NCI-H748 treated with DMSO at 0.1 percent for 48 hours (cell line): ENCODE data around the gene CWF19L2.
"Not testable (repeated sequence)": the region's sequence is repeated elsewhere in the genome, so short reads cannot be mapped to it uniquely, and the experiment has no call there.

Source experiments
- DNase-seq: peaks from one replicate; lab custom pipeline; 2025; lab: John Stamatoyannopoulos, UW

CWF19L2 gene

DNA sequence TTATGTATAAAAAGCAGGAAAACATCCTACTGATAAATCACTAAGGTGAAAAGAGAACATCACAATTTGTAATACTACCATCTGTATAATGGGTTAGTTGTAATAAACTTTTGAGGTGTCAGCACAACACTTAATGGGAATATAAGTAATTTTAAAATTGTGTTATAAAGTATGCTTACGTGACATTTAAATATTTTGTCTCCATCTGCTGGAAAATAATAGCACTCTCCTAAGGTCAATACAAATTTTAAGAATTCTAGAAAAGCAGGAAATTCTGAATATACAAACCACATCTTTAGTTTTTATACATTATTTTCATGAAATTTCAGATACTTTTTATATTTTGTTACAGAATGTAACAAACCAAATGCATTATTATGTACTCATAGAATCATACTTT, 19.5 kb downstream of the CWF19L2 start:
- no peak for DNase-seq

DNA sequence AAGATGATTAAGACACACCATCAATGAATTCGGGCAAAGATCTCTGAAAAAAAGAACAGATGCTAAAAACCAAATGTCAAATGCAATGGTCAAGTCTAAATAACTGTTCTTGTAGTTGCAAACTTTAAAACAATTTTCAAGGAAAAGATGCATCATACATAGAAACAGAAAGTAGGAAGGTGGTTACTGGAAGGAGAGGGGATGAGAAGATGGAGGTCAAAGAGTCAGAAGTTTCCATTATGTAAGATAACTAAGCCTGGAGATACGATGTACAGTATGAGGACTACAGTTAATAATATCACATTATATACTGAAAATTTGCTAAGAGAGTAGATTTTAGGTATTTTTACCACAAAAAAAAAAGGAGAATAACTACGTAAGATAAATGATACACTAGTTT, 27.1 kb downstream of the CWF19L2 start:
- no peak for DNase-seq

DNA sequence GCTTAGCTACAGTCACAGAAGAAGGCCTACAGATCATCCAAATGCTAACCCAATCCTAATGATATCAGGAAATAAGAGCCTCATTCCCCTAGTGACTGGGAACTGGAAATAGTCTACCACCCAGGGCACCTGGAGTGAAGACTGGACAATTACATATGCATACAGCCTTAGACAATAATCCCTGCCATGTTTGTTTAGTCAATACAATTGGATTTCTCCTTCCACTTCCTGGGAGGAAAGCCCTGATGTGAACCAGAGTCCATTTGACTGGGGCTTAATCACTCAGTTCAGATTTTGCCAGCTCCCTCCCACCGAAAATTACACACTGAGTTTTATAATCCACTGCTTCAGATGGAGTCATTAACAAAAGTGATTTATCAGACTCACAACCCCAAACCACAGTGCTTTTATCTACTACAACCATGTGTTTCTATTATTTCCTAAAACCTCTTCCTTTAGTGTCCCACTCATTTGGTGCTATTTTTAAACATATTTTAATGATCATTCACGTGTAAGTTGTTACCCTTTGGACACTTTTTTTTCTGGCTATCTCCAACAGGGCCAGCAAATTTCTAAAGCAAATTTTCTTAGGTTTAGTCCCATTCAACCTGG, 29.9 kb downstream of the CWF19L2 start:
- no peak for DNase-seq

DNA sequence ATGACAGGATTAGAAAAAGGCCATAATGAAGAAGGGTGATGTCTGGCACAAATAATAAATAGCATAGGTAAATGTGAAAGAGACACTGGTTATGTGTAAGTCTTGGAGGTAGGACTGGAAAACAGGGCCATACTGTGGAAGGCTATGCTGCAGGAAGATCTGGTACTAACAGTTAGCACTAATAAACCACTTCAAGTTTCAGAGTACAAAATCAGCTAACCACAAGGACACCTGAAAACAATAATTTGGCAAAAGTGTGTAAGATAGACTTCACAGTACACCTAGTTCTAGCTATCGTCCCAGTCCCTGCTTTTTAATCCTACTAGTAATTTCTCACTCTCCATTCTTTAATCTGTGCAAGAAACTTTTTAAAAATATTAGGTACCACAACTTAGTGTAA, 44.3 kb downstream of the CWF19L2 start:
- no peak for DNase-seq

DNA sequence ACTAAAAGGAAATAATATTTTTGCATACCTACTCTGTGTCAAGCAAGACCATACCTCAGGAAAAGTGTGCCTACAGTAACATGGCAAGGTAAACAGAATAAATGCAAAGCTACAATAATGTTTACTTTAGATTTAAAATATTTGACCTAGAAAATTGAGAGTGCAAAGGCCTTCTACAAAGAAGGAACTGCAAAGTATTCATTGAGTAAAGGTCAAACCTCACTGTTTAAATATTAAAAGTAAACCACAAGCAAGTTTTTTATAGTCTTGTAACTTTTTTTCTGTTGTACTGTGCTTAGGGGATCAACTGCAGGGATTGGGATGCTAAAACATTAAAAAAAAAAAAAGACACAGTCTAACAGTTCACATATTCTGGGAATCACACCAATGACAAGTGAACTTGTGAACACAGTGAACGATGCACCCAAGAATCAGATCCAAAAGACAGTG, 48.8 kb downstream of the CWF19L2 start:
- DNase-seq: no peak

DNA sequence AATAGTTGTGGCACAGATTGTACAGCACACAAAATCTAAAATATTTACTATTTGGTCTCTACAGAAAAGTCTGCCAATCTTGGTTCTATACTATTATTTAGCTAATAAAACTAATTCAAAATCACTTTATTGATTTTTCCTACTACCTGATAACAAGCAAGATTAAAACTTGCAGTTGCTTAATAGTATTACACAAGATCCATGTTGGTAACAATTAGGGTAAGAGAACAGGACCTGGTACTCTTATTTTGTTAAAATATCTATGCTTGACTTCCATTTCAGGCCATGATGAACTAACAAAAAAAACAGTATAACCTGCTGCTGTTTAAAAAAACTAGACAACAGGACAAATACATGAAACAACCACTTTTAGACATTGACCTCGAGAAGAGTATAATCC, 52.4 kb downstream of the CWF19L2 start:
- no peak for DNase-seq

DNA sequence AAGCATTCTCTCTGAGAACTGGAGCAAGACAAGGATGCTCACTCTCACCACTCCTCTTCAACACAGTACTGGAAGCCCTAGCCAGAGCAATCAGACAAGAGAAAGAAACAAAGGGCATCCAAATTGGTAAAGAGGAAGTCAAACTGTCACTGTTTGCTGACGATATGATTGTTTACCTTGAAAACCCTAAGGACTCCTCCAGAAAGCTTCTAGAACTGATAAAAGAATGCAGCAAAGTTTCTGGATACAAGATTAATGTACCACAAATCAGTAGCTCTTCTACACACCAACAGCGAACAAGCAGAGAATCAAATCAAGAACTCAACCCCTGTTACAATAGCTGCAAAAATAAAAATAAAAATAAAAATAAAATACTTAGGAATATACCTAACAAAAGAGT, 56.5 kb downstream of the CWF19L2 start:
- DNase-seq: not testable (repeated sequence)

DNA sequence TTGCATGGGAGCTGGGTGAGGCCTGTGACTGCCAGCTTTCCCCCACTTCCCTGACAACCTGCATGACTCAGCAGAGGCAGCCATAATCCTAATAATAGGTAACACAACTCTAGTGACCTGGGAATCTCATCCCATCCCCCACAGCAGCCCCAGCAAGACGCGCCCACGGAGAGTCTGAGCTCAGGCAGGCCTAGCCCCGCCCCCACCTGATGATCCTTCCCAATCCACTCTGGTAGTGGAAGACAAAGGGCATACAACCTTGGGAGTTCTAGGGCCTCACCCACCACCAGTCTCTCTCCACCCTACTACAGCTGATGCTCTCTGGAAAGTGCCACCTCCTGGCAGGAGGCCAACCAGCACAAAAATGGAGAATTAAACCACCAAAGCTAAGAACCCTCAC, 60.3 kb downstream of the CWF19L2 start:
- no peak for DNase-seq

DNA sequence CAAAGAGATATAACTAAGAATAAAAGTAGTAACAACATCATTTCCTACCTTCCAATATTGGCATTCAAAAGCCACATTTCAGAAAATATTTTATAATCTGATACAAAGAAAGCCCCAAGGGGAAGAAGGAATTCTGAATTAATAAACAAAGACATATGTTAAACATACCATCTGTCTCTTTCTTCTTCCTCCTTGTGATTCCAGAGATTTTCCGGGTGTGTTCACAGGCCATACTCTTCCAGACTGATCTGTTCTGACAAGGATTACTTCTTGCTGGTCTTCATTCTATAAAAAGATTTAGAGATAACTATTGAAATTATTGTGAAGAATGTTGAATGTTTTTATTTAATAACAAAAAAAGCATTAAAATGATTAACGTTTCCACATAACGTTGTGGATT, 65.0 kb downstream of the CWF19L2 start:
- DNase-seq: no peak

DNA sequence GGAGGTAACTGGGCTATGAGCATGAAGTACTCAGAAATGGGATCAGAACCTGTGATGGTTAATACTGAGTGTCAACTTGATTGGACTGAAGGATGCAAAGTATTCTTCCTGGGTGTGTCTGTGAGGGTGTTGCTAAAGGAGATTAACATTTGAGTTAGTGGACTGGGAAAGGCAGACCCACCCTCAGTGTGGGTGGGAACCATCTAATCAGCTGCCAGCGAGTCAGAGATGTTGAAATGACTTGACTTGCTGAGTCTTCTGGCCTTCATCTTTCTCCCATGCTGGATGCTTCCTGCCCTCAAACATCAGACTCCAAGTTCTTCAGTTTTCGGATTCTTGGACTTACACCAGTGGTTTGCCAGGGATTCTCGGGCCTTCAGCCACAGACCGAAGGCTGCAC, 66.9 kb downstream of the CWF19L2 start:
- DNase-seq: not testable (repeated sequence)

DNA sequence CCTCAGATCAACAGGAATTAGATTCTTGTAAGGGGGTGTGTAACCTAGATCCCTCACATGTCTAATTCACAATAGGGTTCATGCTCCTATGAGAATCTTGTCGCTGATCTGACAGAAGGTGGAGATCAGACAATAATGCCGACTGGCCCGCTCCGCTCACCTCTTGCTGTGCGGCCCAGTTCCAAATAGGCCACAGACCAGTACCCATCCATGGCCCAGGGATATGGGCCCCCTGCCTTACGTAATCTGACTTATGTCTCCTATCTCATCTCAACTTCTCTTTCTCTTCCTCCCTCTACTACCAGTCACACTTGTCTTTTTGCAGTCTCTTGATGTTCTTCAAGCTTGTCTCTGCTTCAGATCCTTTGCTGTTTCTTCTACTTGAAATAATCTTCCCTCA, 70.0 kb downstream of the CWF19L2 start:
- no peak for DNase-seq

DNA sequence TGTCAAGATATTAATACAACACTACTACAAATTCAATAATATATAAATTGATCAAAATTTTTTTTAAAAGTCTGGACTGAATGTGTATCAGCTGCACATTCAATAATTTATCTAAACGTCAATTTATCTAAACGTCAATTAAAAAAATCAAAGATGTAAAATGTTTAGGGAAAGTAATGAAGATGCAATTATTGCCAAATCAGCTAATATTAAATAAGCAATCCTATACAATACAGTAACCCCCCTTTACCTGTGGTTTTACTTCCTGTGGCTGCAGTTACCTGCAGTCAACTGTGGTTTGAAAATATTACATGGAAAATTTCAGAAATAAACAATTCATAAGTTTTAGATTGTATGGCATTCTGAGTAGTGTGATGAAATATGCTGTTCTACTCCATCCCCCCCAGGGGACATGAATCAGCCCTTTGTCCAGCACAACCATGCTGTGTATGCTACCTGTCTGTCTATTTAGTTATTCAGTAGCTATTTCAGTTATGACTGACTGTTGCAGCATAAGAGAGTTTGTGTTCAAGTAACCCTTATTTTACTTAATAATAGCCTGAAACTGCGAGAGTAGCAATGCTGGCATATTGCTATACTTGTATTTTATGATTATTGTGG, 72.2 kb downstream of the CWF19L2 start:
- DNase-seq: no peak

DNA sequence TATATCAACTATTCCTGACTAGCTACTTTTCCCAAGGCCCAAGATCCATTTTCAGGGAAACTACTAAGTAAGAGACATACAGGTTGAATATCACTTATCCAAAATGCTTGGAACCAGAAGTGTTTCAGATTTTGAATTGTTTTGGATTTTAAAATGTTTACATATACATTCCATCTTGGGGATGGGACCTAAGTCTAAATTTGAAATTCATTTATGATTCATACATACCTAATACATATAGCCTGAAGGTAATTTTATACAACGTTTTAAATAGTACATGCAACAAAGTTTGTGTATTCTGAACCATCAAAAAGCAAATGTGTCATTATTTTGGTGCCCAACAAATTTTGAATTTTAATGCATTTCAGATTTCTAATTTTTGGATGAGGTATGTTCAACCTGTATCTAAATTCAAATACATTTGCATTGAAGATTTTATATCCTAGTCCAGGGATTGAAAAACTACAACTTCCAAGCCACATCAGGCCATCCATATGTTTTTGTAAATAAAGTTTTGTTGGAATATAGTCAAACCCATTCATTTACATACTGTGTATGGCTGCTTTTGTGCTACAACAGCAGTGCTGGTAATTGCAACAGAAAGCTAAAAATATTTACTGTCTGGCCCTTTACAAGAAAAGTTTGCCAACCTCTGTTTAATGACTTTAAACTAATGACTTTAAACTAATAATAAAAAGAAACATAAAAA, 73.3 kb downstream of the CWF19L2 start:
- DNase-seq: no peak

DNA sequence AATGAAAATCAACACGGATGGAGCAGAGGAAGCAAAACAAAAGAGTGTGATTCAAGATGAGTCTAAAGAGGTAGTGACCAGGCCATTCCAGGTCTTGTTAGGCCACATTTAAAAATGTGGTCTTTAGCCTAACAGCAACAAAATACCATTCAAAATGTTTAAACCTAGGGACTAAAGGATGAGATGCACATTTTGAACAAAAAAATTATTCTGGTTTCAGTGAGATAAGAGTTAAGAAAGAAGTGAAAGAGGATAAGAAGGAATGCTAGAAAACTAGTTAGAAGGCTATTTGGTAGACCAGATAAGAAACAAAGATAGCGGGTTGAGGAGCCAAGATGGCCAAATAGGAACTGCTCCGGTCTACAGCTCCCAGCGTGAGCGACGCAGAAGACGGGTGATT, 85.2 kb downstream of the CWF19L2 start:
- DNase-seq: no peak

DNA sequence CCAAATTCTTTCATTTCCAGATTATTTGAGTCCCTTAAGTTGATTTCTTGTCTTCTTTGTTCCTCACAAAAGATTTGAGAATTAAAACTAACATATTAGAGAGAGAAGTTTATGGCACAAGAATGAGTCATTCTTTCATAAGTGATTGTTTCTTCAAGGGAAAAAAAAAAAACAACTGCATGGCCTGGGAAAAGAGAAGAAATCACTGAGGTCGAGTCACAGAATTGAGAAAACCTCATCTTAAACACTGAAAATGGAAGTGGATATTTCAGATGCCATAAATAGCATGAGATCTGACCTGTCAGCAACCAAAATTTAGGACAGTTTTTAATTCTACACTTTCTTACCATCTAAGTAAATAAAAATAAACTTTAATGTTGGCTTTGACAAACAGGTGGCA, 87.2 kb downstream of the CWF19L2 start:
- DNase-seq: no peak

DNA sequence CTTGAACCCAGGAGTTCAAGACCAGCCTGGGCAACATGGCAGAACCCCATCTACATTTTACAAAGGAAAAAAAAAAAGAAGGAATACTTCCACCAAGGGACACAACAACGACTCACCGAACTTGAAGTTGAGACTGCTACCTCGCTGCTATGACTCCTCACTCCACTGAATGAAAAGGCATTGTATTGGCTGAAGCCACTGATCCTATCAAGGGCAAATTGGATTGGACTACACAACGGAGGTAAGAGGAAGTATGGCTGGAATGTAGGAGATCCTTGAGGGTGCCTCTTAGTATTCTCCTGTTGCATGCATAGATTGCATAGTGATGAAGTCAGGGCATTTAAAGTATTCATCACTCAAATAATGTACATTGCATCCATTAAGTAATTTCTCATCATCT, 97.9 kb downstream of the CWF19L2 start:
- DNase-seq: no peak

DNA sequence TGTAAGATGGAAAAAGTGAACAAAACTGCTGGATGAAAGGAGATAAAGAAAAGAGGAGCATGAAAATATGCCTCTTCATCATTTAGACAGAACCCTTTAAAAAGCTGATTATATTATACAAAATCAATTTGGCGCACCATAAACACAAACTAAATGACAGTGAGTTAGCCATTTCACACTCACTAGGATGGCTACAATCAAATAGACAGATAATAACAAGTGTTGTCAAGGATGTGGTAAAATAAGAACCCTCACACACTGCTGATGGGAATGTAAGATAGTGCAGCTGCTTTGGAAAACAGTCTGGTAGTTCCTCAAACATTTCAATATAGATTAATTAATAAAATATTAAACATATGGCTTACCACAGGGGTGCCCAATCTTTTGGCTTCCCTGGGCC, 99.7 kb downstream of the CWF19L2 start:
- DNase-seq: no peak

DNA sequence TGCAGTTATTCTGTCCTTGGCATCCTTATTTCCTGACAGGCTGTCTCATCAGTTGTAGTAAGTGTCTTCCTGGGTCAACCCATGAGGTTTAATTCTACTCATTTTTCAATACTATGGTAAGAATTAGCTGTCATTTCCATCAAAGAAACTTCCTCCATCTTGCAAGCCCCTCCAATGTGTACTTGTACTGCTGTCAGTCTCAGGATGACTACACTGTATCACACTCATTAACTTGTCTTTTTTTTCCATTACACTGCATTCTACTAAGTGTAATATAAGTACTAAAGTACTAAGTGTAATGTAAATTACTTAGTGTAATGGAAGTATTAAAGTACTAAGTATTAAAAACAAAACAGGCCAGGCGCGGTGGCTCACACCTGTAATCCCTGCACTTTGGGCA, 102.8 kb downstream of the CWF19L2 start:
- no peak for DNase-seq

DNA sequence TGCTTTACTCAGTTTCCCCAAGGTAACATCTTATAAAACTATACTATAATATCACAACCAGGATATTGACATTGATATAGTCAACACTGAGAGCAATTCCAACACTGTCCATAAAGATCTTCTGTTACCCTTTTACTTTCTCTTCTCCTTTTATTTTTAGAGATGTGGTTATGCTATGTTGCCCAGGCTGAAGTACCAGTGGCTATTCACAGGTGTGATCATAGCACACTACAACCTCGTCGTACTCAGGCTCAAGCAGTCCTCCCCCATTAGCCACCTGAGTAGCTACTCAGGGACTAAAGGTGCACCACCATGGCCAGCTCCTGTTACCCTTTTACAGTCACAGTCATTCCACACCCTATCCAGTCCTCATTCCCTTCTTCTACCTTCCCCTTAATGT, 119.7 kb downstream of the CWF19L2 start:
- no peak for DNase-seq

DNA sequence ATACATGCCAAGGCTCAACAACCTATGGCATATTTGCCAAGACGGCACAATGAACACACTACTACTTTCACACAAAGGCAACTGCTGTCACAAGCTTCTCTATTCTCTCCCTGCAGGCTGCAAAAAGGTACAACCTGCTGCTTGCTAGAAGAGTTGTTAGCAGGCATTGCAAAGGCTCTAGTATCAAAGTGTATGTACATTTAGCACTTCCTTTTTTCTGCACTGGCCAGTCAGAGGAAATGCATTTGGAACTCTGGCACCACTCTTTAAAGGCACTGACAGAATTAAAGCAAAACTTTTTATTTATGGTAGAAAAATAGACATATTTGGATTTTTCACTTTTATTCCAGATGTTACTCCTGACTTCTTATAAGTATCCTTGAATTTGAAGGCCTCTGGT, 125.9 kb downstream of the CWF19L2 start:
- no peak for DNase-seq

DNA sequence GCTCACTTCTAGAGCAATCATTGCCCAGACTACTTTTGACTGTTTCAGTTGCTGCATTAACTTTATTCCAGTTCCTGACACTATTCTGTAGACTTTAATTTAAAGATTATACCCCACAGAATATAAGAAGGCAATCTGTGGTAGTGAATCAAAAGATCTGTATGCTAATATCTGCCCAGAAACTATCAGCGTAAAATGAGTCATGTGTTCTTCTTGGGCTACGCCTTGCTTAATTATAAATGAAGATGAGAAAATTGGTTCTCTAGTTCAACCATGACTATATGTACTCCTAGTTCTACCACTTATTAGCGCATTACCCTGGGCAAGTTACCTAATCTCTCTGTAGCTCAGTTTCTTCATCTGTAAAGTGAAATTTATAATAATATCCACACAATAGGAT, 128.5 kb downstream of the CWF19L2 start:
- DNase-seq: no peak

DNA sequence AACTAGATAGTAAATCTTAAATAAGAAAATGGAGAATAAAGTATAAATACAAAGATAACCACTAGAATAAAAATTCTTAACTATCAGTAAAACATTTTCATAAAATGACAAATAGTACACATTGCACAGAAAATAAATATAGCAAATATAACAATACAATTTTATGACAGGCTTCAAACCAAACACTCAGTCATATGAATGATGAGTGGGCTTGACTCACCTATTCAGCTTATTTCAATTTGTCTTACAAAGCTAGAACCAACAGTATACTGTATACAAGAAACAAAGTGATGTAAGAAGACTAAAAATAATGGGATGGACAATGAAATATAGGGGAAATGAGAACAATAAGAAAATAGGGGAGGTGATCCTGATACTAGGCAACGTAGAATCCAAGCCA, 141.2 kb downstream of the CWF19L2 start:
- DNase-seq: no peak

DNA sequence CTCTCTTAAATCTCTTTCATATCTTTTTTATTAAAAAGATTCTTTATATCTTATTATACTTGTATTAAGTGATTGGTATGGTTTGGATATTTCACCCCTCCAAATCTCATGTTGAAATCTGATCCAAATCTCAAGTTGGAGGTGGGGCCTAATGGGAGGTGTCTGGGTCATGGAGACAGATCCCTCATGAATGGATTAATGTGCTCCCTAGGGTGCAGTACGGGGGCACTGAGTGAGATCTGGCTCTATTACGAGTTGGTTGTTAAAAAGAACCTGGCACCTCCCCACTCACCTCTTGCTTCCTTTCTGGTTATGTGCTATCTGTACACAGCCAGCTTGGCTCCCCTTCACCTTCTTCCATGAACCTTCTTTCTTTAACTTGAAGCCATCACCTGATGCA, 149.6 kb downstream of the CWF19L2 start:
- DNase-seq: no peak

DNA sequence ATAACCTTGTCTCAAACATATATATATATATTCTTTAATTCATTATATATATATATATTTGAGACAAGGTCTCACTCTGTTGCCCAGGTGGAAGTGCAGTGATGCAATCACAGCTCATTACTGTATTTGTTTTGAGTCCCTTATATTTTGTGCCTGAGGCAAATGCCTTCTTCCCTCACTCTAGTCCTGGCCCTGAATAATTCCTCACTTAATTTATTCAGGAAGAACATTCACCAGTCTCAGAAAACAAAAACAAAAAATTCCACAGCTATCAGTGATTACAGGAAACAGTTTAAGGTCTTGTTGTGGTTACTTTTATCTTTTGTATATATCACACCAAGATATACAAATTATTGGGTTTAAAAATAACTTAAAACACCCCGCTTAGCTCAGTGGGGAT, 155.7 kb downstream of the CWF19L2 start:
- no peak for DNase-seq
